GM23248 (cell line): ENCODE measurements around the gene DLG2.

Source experiments
- EZH2 ChIP-seq: fragments of 200-600 bp; sonication (generic); IDR thresholded peaks from 2 replicates; pipeline ENCODE4 v1.6.1; 2018; ENCODE audit warnings: antibody characterized with exemption, mild to moderate bottlenecking; ENCODE audit not compliant: insufficient read depth, poor library complexity, severe bottlenecking
- EZH2phosphoT487 ChIP-seq: fragments of 200-600 bp; sonication (generic); IDR thresholded peaks from 2 replicates; pipeline ENCODE4 v1.6.1; 2018; ENCODE audit warnings: antibody characterized with exemption, moderate library complexity, mild to moderate bottlenecking, low read depth; ENCODE audit not compliant: insufficient read depth

GRCh38 chr11:84390441-84391078 is 1236.6 kb downstream of the DLG2 start:
- no peak for TF ChIP-seq EZH2
- TF ChIP-seq EZH2phosphoT487, result no peak
